ENCODE data around the gene CAPN2.

CAPN2 gene

GRCh38 chr1:223720971-223721591 is 8.7 kb downstream of the CAPN2 start:
- 95 to 100% methylated on average over 3 of the region's 4 CpGs for WGBS, 2 experiments (ENCODE audit: insufficient coverage in 2 of 2)
- Histone ChIP-seq H3K27ac (ENCODE audit: low read depth, low read length, severe bottlenecking) (no peak overlapping the region), H3K9me3 (ENCODE audit: control insufficient read depth, low read length) (no peaks in the 10 kb centered on the region), H3K4me1 (ENCODE audit: control insufficient read depth, insufficient read depth, low read length, poor library complexity, severe bottlenecking) (peaks cover 91% of the 10 kb centered on the region), H3K4me3 (ENCODE audit: extremely low read depth, insufficient read depth, low read length, poor library complexity, severe bottlenecking) (no peak overlapping the region), H3K36me3 (ENCODE audit: control insufficient read depth, insufficient read depth, low read length) (peaks cover 91% of the 10 kb centered on the region)

- Histone ChIP-seq H3K9me3 (ENCODE audit: control insufficient read depth, low read length) (no peaks in the 10 kb centered on the region), H3K4me1 (ENCODE audit: control insufficient read depth, insufficient read depth, low read length, poor library complexity, severe bottlenecking) (peaks cover 88% of the 10 kb centered on the region), H3K27ac (ENCODE audit: low read depth, low read length, severe bottlenecking) (no peak overlapping the region), H3K4me3 (ENCODE audit: extremely low read depth, insufficient read depth, low read length, poor library complexity, severe bottlenecking) (no peak overlapping the region), H3K36me3 (ENCODE audit: control insufficient read depth, insufficient read depth, low read length) (peaks cover 82% of the 10 kb centered on the region)
- WGBS, 2 experiments (ENCODE audit: insufficient coverage in 2 of 2): 97 to 100% methylated on average over 1 to 3 of the region's 5 CpGs
Observed at GRCh38 chr1:223721658-223722607, 9.6 kb downstream of the CAPN2 start.

- H3K36me3 ChIP-seq (ENCODE audit: control insufficient read depth, insufficient read depth, low read length): peaks cover 81% of the 10 kb centered on the region
- 96 to 100% methylated on average over 6 of the region's 6 CpGs for WGBS, 2 experiments (ENCODE audit: insufficient coverage in 2 of 2)
- no peak overlapping the region for H3K27ac ChIP-seq (ENCODE audit: low read depth, low read length, severe bottlenecking)
- no peak overlapping the region for H3K4me3 ChIP-seq (ENCODE audit: extremely low read depth, insufficient read depth, low read length, poor library complexity, severe bottlenecking)
- no peaks in the 10 kb centered on the region for H3K9me3 ChIP-seq (ENCODE audit: control insufficient read depth, low read length)
- H3K4me1 ChIP-seq (ENCODE audit: control insufficient read depth, insufficient read depth, low read length, poor library complexity, severe bottlenecking): peaks cover 88% of the 10 kb centered on the region
Observed at GRCh38 chr1:223723351-223723904, 11.1 kb downstream of the CAPN2 start.

- Histone ChIP-seq H3K4me1 (ENCODE audit: control insufficient read depth, insufficient read depth, low read length, poor library complexity, severe bottlenecking) (peaks cover 81% of the 10 kb centered on the region), H3K4me3 (ENCODE audit: extremely low read depth, insufficient read depth, low read length, poor library complexity, severe bottlenecking) (no peak overlapping the region), H3K9me3 (ENCODE audit: control insufficient read depth, low read length) (no peaks in the 10 kb centered on the region), H3K36me3 (ENCODE audit: control insufficient read depth, insufficient read depth, low read length) (peaks cover 82% of the 10 kb centered on the region), H3K27ac (ENCODE audit: low read depth, low read length, severe bottlenecking) (no peak overlapping the region)
- WGBS, 2 experiments (ENCODE audit: insufficient coverage in 2 of 2): 96 to 100% methylated on average over 1 to 3 of the region's 4 CpGs
Observed at GRCh38 chr1:223724376-223724775, 12.0 kb downstream of the CAPN2 start.

GRCh38 chr1:223725578-223725977 is 13.2 kb downstream of the CAPN2 start:
- H3K4me1 ChIP-seq (ENCODE audit: control insufficient read depth, insufficient read depth, low read length, poor library complexity, severe bottlenecking): peaks cover 78% of the 10 kb centered on the region
- no peak overlapping the region for H3K4me3 ChIP-seq (ENCODE audit: extremely low read depth, insufficient read depth, low read length, poor library complexity, severe bottlenecking)
- peaks cover 78% of the 10 kb centered on the region for H3K36me3 ChIP-seq (ENCODE audit: control insufficient read depth, insufficient read depth, low read length)
- no peaks in the 10 kb centered on the region for H3K9me3 ChIP-seq (ENCODE audit: control insufficient read depth, low read length)
- H3K27ac ChIP-seq (ENCODE audit: low read depth, low read length, severe bottlenecking): peak overlapping the region; percentile 92
- whole genome bisulfite sequencing, 2 experiments (ENCODE audit: insufficient coverage in 2 of 2): 91% methylated on average over 8 of the region's 8 CpGs

GRCh38 chr1:223726380-223727001 is 14.2 kb downstream of the CAPN2 start:
- Histone ChIP-seq H3K27ac (ENCODE audit: low read depth, low read length, severe bottlenecking) (peak overlapping the region; percentile 92), H3K36me3 (ENCODE audit: control insufficient read depth, insufficient read depth, low read length) (peaks cover 72% of the 10 kb centered on the region), H3K9me3 (ENCODE audit: control insufficient read depth, low read length) (no peaks in the 10 kb centered on the region), H3K4me1 (ENCODE audit: control insufficient read depth, insufficient read depth, low read length, poor library complexity, severe bottlenecking) (peaks cover 80% of the 10 kb centered on the region), H3K4me3 (ENCODE audit: extremely low read depth, insufficient read depth, low read length, poor library complexity, severe bottlenecking) (no peak overlapping the region)
- 19 to 38% methylated on average over 4 to 6 of the region's 9 CpGs for WGBS, 2 experiments (ENCODE audit: insufficient coverage in 2 of 2)

GRCh38 chr1:223727541-223727940 is 15.2 kb downstream of the CAPN2 start:
- H3K27ac ChIP-seq (ENCODE audit: low read depth, low read length, severe bottlenecking): peak overlapping the region; percentile 92

GRCh38 chr1:223729906-223730305 is 17.6 kb downstream of the CAPN2 start:
- WGBS, 2 experiments (ENCODE audit: insufficient coverage in 2 of 2): 89 to 100% methylated on average over 1 of the region's 4 CpGs
- Histone ChIP-seq H3K4me1 (ENCODE audit: control insufficient read depth, insufficient read depth, low read length, poor library complexity, severe bottlenecking) (peaks cover 80% of the 10 kb centered on the region), H3K4me3 (ENCODE audit: extremely low read depth, insufficient read depth, low read length, poor library complexity, severe bottlenecking) (no peak overlapping the region), H3K9me3 (ENCODE audit: control insufficient read depth, low read length) (no peaks in the 10 kb centered on the region), H3K27ac (ENCODE audit: low read depth, low read length, severe bottlenecking) (no peak overlapping the region), H3K36me3 (ENCODE audit: control insufficient read depth, insufficient read depth, low read length) (peaks cover 70% of the 10 kb centered on the region)

More at GRCh38 chr1:223727541-223727940, 15.2 kb downstream of the CAPN2 start:
- H3K36me3 ChIP-seq (ENCODE audit: control insufficient read depth, insufficient read depth, low read length): peaks cover 71% of the 10 kb centered on the region
- H3K4me3 ChIP-seq (ENCODE audit: extremely low read depth, insufficient read depth, low read length, poor library complexity, severe bottlenecking): no peak overlapping the region
- H3K4me1 ChIP-seq (ENCODE audit: control insufficient read depth, insufficient read depth, low read length, poor library complexity, severe bottlenecking): peaks cover 87% of the 10 kb centered on the region
- H3K9me3 ChIP-seq (ENCODE audit: control insufficient read depth, low read length): no peaks in the 10 kb centered on the region
- 83 to 96% methylated on average over 3 to 4 of the region's 4 CpGs for WGBS, 2 experiments (ENCODE audit: insufficient coverage in 2 of 2)

GRCh38 chr1:223730479-223731132 is 18.3 kb downstream of the CAPN2 start:
- no peak overlapping the region for H3K4me3 ChIP-seq (ENCODE audit: extremely low read depth, insufficient read depth, low read length, poor library complexity, severe bottlenecking)
- H3K4me1 ChIP-seq (ENCODE audit: control insufficient read depth, insufficient read depth, low read length, poor library complexity, severe bottlenecking): peaks cover 75% of the 10 kb centered on the region
- H3K36me3 ChIP-seq (ENCODE audit: control insufficient read depth, insufficient read depth, low read length): peaks cover 71% of the 10 kb centered on the region
- H3K27ac ChIP-seq (ENCODE audit: low read depth, low read length, severe bottlenecking): peak overlapping the region; percentile 60
- H3K9me3 ChIP-seq (ENCODE audit: control insufficient read depth, low read length): no peaks in the 10 kb centered on the region
- 69 to 88% methylated on average over 4 of the region's 4 CpGs for WGBS, 2 experiments (ENCODE audit: insufficient coverage in 2 of 2)

GRCh38 chr1:223731133-223731770 is 18.9 kb downstream of the CAPN2 start:
- H3K27ac ChIP-seq (ENCODE audit: low read depth, low read length, severe bottlenecking): peak overlapping the region; percentile 60
- 94 to 95% methylated on average over 7 to 12 of the region's 13 CpGs for WGBS, 2 experiments (ENCODE audit: insufficient coverage in 2 of 2)
- H3K9me3 ChIP-seq (ENCODE audit: control insufficient read depth, low read length): no peaks in the 10 kb centered on the region
- H3K36me3 ChIP-seq (ENCODE audit: control insufficient read depth, insufficient read depth, low read length): peaks cover 77% of the 10 kb centered on the region
- no peak overlapping the region for H3K4me3 ChIP-seq (ENCODE audit: extremely low read depth, insufficient read depth, low read length, poor library complexity, severe bottlenecking)
- peaks cover 73% of the 10 kb centered on the region for H3K4me1 ChIP-seq (ENCODE audit: control insufficient read depth, insufficient read depth, low read length, poor library complexity, severe bottlenecking)

Measured in mesodermal cell (in vitro differentiated cells).